Measurements from ENCODE around the gene LRRFIP1. TPM values are rescaled to one million over a fixed set of nuclear protein-coding genes. Genes with fewer than 3 reads are reported as not detected.

Gene LRRFIP1
- total and polyA plus RNA-seq, 2 donors (not counting 3 experiments of a cell fraction or from before 2014, with no cell fraction given), result 39.2 to 179 TPM

GRCh38 chr2:237639836-237640220 lies 12.4 kb downstream of the LRRFIP1 start:
- H3K27me3 ChIP-seq (ENCODE audit: control insufficient read depth in 2 of 2, insufficient read depth in 2 of 2, low read length in 2 of 2), result no peaks in the 10 kb centered on the region
- H3K4me2 ChIP-seq (ENCODE audit: insufficient read depth, low read length), result no peak overlapping the region
- H3K36me3 ChIP-seq (ENCODE audit: control insufficient read depth in 2 of 2, extremely low read depth in 1 of 2, insufficient read depth in 2 of 2, low read length in 2 of 2), result peaks cover 0 to 2% of the 10 kb centered on the region in 2 experiments
- H4K20me1 ChIP-seq (replicated peaks; ENCODE audit: control insufficient read depth, extremely low read depth, insufficient read depth, low read length), result no peaks in the 10 kb centered on the region
- no peak overlapping the region for H2AFZ ChIP-seq (ENCODE audit: low read depth, low read length)
- H3K79me2 ChIP-seq (ENCODE audit: control insufficient read depth, insufficient read depth, low read length), result no peaks in the 10 kb centered on the region
- intact Hi-C loops (cut with micrococcal nuclease), result no loop called here
- CTCF ChIA-PET, result no interaction called here
- no peak overlapping the region for H3K4me3 ChIP-seq (replicated peaks in 1 of 3; ENCODE audit: insufficient read depth in 1 of 3, low read depth in 1 of 3, low read length in 3 of 3)
- TF ChIP-seq GATA2 (IDR thresholded peaks at IDR 0.05; ENCODE audit: insufficient read depth, insufficient read length, low read depth, low read length) (no peak), MAX (IDR thresholded peaks at IDR 0.05; ENCODE audit: insufficient read depth, insufficient read length) (no peak), POLR2A (IDR thresholded peaks at IDR 0.05; ENCODE audit: low read depth, low read length) (no peak), POLR2AphosphoS5 (IDR thresholded peaks at IDR 0.05; ENCODE audit: insufficient read depth, low read depth, low read length) (no peak), EZH2 (IDR thresholded peaks at IDR 0.05; ENCODE audit: borderline replicate concordance, low read depth, low read length, severe bottlenecking) (no peak), MYC (IDR thresholded peaks at IDR 0.05; ENCODE audit: low read depth, low read length) (no peak), JUN (IDR thresholded peaks at IDR 0.05; ENCODE audit: borderline replicate concordance, insufficient read depth, insufficient read length, low read depth) (no peak), FOS (IDR thresholded peaks at IDR 0.05; ENCODE audit: borderline replicate concordance, insufficient read depth, low read length) (no peak), CTCF (IDR thresholded peaks at IDR 0.05; ENCODE audit: extremely low read depth in 1 of 2, insufficient read depth in 1 of 2, low read depth in 1 of 2, low read length in 2 of 2) (no peak)
- DNase-seq (ENCODE audit: low read depth, low spot score) (no peak), FAIRE-seq (no peak)
- no TSS peak for BruUV-seq (replicated peaks)
- H3K27ac ChIP-seq (ENCODE audit: insufficient read depth, low read depth, low read length), result no peak overlapping the region
- no peaks in the 10 kb centered on the region for H3K9me1 ChIP-seq (replicated peaks; ENCODE audit: control insufficient read depth, extremely low read depth, insufficient read depth, low read length)
- no peaks in the 10 kb centered on the region for H3K9me3 ChIP-seq (replicated peaks; ENCODE audit: control insufficient read depth, insufficient read depth, low read length)
- no peaks in the 10 kb centered on the region for H3K4me1 ChIP-seq (ENCODE audit: control insufficient read depth, extremely low read depth, insufficient read depth, low read length)
- POLR2A ChIA-PET, result no interaction called here
- no peak overlapping the region for H3K9ac ChIP-seq (replicated peaks; ENCODE audit: extremely low read depth, insufficient read depth, low read length)
- dilution Hi-C loops (cut with MboI; ENCODE audit: extremely low pct_ligation_motif_present, low sequenced_read_pairs), result no loop called here

All from endothelial cell of umbilical vein (primary cell).